ENCODE measurements around the gene RASSF10.

Gene RASSF10

GRCh38 chr11:13008625-13009475 lies at the start of gene RASSF10:
Gene RASSF10, plus strand, starts transcription at chr11:13009316. Its CDS starts 261 bp downstream, at chr11:13009577.
- ChIA-PET POLR2A (ENCODE audit: low non-redundant PET) (interaction anchor here (0.6 kb wide), 1 partner anchor 658 kb away, joined by 4 read pairs; no protein-coding TSS in a partner anchor), CTCF (interaction anchor here (0.6 kb wide), 2 partner anchors 33 to 677 kb away, joined by 3 read pairs; no protein-coding TSS in a partner anchor)
- DNase-seq (ENCODE audit: low spot score), result peak; percentile 81
- H3K27ac ChIP-seq, result no peak within 1 kb of the TSS
- TF ChIP-seq CTCF (conservative IDR thresholded peaks at IDR 0.05; ENCODE audit: low read depth), result no peak

- ChIA-PET CTCF (interaction anchor here (0.5 to 1.4 kb wide), 7 partner anchors 32 to 680 kb away, joined by 3 to 6 read pairs (median 4); no protein-coding TSS in a partner anchor), POLR2A (ENCODE audit: low non-redundant PET) (no interaction called here)
- no peak overlapping the region for H3K27ac ChIP-seq
- TF ChIP-seq CTCF (conservative IDR thresholded peaks at IDR 0.05; ENCODE audit: low read depth), result 0 out of 2 replicates have a peak, but pooled peaks have one; percentile 14
- DNase-seq (ENCODE audit: low spot score), result peak; percentile 9
Observed at GRCh38 chr11:12961615-12962014, 47.5 kb upstream of the RASSF10 start.

GRCh38 chr11:12962306-12962705 lies 46.8 kb upstream of the RASSF10 start:
- ChIA-PET POLR2A (ENCODE audit: low non-redundant PET) (no interaction called here), CTCF (interaction anchor here (0.5 to 1.4 kb wide), 2 partner anchors 80 to 631 kb away, joined by 3 to 4 read pairs; no protein-coding TSS in a partner anchor)
- H3K27ac ChIP-seq, result no peak overlapping the region
- TF ChIP-seq CTCF (conservative IDR thresholded peaks at IDR 0.05; ENCODE audit: low read depth), result no peak
- no peak for DNase-seq (ENCODE audit: low spot score)

- ChIA-PET POLR2A (ENCODE audit: low non-redundant PET) (no interaction called here), CTCF (interaction anchor here (0.7 to 3.6 kb wide), 4 partner anchors 11 to 372 kb away, joined by 3 to 16 read pairs (median 6); no protein-coding TSS in a partner anchor)
- H3K27ac ChIP-seq, result no peak overlapping the region
- DNase-seq (ENCODE audit: low spot score), result no peak
- TF ChIP-seq CTCF (conservative IDR thresholded peaks at IDR 0.05; ENCODE audit: low read depth), result no peak
Observed at GRCh38 chr11:12963051-12963450, 46.1 kb upstream of the RASSF10 start.

- no peak overlapping the region for H3K27ac ChIP-seq
- TF ChIP-seq CTCF (conservative IDR thresholded peaks at IDR 0.05; ENCODE audit: low read depth), result peak; percentile 84
- ChIA-PET CTCF (interaction anchor here (0.5 to 3.6 kb wide), 26 partner anchors 11 to 1452 kb away, joined by 3 to 16 read pairs (median 3); no protein-coding TSS in a partner anchor), POLR2A (ENCODE audit: low non-redundant PET) (no interaction called here)
- DNase-seq (ENCODE audit: low spot score), result peak; percentile 84
Observed at GRCh38 chr11:12963792-12964536, 45.2 kb upstream of the RASSF10 start.

GRCh38 chr11:12964650-12965049 lies 44.5 kb upstream of the RASSF10 start:
- DNase-seq (ENCODE audit: low spot score), result no peak
- POLR2A ChIA-PET (ENCODE audit: low non-redundant PET), result no interaction called here
- TF ChIP-seq CTCF (conservative IDR thresholded peaks at IDR 0.05; ENCODE audit: low read depth), result no peak
- H3K27ac ChIP-seq, result no peak overlapping the region
- CTCF ChIA-PET, result interaction anchor here (0.7 to 3.6 kb wide), 5 partner anchors 10 to 219 kb away, joined by 3 to 16 read pairs (median 8); no protein-coding TSS in a partner anchor
